Lower leg skin (tissue), 4 donors: Measurements from ENCODE around the gene CCDC136. TPM values are rescaled to one million over a fixed set of nuclear protein-coding genes. Genes with fewer than 3 reads are reported as not detected.

ENCODE experiments used
- DNase-seq, 2 donors: peaks; one replicate each; pipeline ENCODE4 v3.0.0-alpha.2; 2019; ENCODE audit warnings: low spot score in 2 of 2
- H3K4me3 ChIP-seq: fragments of 200-600 bp; sonication (generic); 2 replicates; pipeline ENCODE4 v1.5.1; 2017; ENCODE audit warnings: mild to moderate bottlenecking, low read depth; ENCODE audit not compliant: poor library complexity, severe bottlenecking
- POLR2A ChIP-seq, 2 donors: fragments of 450-650 bp; IDR thresholded peaks; one replicate each; pipeline ENCODE4 v1.6.1; 2016 to 2017; ENCODE audit warnings: antibody characterized with exemption in 2 of 2, mild to moderate bottlenecking in 1 of 2, moderate library complexity in 1 of 2
- WGBS, 2 donors: methylation state at CpG; one replicate each; pipeline ENCODE4 v1.1.5; 2018; 5-methylcytosine and 5-hydroxymethylcytosine counted together
- intact Hi-C: fragments of 100-400 bp; cut with DNase I; formaldehyde crosslinking; loops from one replicate; pipeline ENCODE4 v1.15.0; 2023; ENCODE audit warnings: low total_unique reads
- total RNA-seq, 4 donors: library from RNA; depleted of rRNA; stranded (reverse); fragments of >200 nt; gene quantifications; one replicate each; pipeline ENCODE4 v1.1.0, GENCODE V29; 2016
- TF ChIP-seq, protein P1 (sequence below), 3 donors: fragments of 450-650 bp; IDR thresholded peaks; one replicate each; pipeline ENCODE4 v1.5.1; 2016; ENCODE audit warnings: antibody characterized with exemption in 3 of 3, mild to moderate bottlenecking in 3 of 3, moderate library complexity in 2 of 3

The CCDC136 gene
- total RNA-seq, 4 donors from 2014 or later: 1.4 to 2.3 (median 1.8) TPM; not detected in 1

- intact Hi-C loops: no loop called here
- 9 to 15% methylated on average over 12 of the region's 13 CpGs for WGBS, 2 donors
- peak; percentile 49 to 92 for DNase-seq
- TF ChIP-seq, protein P1, sequence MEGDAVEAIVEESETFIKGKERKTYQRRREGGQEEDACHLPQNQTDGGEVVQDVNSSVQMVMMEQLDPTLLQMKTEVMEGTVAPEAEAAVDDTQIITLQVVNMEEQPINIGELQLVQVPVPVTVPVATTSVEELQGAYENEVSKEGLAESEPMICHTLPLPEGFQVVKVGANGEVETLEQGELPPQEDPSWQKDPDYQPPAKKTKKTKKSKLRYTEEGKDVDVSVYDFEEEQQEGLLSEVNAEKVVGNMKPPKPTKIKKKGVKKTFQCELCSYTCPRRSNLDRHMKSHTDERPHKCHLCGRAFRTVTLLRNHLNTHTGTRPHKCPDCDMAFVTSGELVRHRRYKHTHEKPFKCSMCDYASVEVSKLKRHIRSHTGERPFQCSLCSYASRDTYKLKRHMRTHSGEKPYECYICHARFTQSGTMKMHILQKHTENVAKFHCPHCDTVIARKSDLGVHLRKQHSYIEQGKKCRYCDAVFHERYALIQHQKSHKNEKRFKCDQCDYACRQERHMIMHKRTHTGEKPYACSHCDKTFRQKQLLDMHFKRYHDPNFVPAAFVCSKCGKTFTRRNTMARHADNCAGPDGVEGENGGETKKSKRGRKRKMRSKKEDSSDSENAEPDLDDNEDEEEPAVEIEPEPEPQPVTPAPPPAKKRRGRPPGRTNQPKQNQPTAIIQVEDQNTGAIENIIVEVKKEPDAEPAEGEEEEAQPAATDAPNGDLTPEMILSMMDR (IDR thresholded peaks at IDR 0.05): no peak
- TF ChIP-seq POLR2A (IDR thresholded peaks at IDR 0.05): no peak
- no peak overlapping the region for H3K4me3 ChIP-seq
Measured at GRCh38 chr7:128833148-128833945, 41.6 kb downstream of the CCDC136 start.

DNA sequence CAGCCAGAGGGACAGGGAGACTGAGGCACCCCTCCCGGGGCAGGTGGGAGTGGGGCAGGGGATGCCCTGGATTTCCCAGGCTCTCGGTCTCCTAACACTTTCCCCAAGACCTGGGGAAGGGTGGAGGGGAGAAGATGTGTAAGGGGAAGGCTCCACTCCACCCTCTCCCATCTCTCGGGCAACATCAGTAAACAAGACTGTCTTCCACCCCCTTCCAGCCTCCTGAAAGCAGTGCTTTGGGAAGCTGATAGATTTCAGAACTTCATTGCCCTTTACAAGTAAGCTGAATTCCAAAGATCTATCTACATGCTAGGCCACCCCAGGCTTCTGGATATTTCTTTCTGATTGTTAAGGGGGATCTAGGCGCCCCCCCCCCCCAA lies 42.2 kb downstream of the CCDC136 start:
- no peak for TF ChIP-seq POLR2A (IDR thresholded peaks at IDR 0.05)
- TF ChIP-seq, protein P1 (IDR thresholded peaks at IDR 0.05): no peak
- DNase-seq: no peak
- intact Hi-C loops: no loop called here
- WGBS, 2 donors: 15 to 19% methylated on average over 4 of the region's 4 CpGs
- no peak overlapping the region for H3K4me3 ChIP-seq

- 85 to 87% methylated on average over 15 of the region's 16 CpGs for WGBS, 2 donors
- TF ChIP-seq, protein P1 (IDR thresholded peaks at IDR 0.05): no peak
- no peak for TF ChIP-seq POLR2A (IDR thresholded peaks at IDR 0.05)
- no peak overlapping the region for H3K4me3 ChIP-seq
- no peak for DNase-seq
- intact Hi-C loops: no loop called here
Measured at GRCh38 chr7:128835231-128835751, 43.5 kb downstream of the CCDC136 start.

DNA sequence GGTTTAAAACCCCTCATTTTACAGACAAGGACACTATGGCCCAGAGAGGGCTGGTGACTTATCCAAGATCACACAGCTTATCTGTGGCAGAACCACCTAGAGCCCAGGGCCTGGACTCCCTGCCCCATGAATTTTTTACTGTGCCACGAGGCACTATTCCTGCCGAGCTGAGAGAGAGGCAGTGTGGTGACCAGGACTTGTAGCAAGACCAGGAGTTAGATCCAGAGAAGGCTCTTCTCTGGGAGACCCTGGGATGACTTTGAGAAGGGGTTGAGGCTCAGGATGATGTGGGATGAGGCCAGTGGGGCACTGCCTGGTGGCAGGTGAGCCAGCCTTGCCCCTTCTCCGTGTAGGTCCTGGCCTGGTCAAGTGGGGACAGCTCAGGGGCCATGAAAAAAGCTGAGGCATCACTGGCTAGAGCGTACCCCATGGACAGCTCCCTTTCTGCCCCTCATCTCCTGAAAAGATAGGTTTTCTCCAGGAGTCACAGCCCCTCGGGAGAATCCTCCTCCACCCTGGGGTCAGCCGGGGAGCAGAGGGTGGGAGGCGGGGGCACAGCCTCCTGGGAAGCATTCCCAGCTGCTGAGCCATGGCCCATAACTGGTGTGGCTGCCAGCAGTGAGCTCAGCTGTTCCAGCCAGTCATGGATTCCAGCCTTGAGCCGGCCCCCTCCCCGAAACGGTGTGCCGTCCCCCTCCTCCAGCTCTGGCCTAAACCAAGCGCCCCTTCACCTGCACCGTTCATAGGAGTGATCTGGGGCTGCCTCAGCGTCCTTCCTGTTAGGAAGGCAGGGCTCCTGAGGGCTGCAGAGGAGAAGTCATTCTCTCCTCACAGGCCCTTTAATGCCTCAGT lies 44.2 kb downstream of the CCDC136 start:
- H3K4me3 ChIP-seq: no peak overlapping the region
- intact Hi-C loops: no loop called here
- 63 to 78% methylated on average over 14 of the region's 14 CpGs for WGBS, 2 donors
- TF ChIP-seq POLR2A (IDR thresholded peaks at IDR 0.05): no peak
- TF ChIP-seq, protein P1 (IDR thresholded peaks at IDR 0.05): no peak
- DNase-seq: no peak

GRCh38 chr7:128836729-128837348 lies 45.1 kb downstream of the CCDC136 start:
- TF ChIP-seq POLR2A (IDR thresholded peaks at IDR 0.05): no peak
- TF ChIP-seq, protein P1 (IDR thresholded peaks at IDR 0.05): no peak
- intact Hi-C loops: no loop called here
- no peak for DNase-seq
- WGBS, 2 donors: 93 to 94% methylated on average over 8 to 13 of the region's 14 CpGs
- no peak overlapping the region for H3K4me3 ChIP-seq
